GM23338 (cell line): Measurements from ENCODE around the gene PTPDC1. TPM values are rescaled to one million over a fixed set of nuclear protein-coding genes. Genes with fewer than 3 reads are reported as not detected.

Experiments used
- ATAC-seq: fragments of 200-7000 bp; cut with Tn5 transposase; 3 replicates; pipeline ENCODE4 v1.9.1; 2020
- DNase-seq: peaks from one replicate; pipeline ENCODE4 v3.0.0-alpha.2; 2015; ENCODE audit warnings: low spot score
- H2AFZ ChIP-seq: fragments of 200-600 bp; sonication (generic); 2 replicates; pipeline ENCODE4 v1.8.0; 2016; ENCODE audit warnings: antibody characterized with exemption, mild to moderate bottlenecking, moderate library complexity
- H3F3A ChIP-seq: fragments of 200-600 bp; sonication (generic); replicated peaks from 2 replicates; pipeline ENCODE4 v1.8.0; 2017; ENCODE audit warnings: antibody characterized with exemption, mixed run types, low read depth
- H3K27ac ChIP-seq: fragments of 200-600 bp; sonication (generic); 2 replicates; pipeline ENCODE4 v1.6.1; 2016; ENCODE audit warnings: low read depth
- H3K27me3 ChIP-seq: fragments of 200-600 bp; sonication (generic); 2 replicates; pipeline ENCODE4 v1.8.0; 2016; ENCODE audit warnings: mild to moderate bottlenecking, mixed run types, moderate library complexity; ENCODE audit not compliant: insufficient read depth
- H3K36me3 ChIP-seq: fragments of 200-600 bp; sonication (generic); 2 replicates; pipeline ENCODE4 v1.8.0; 2016; ENCODE audit warnings: mild to moderate bottlenecking; ENCODE audit not compliant: insufficient read depth
- H3K4me1 ChIP-seq: fragments of 200-600 bp; sonication (generic); 2 replicates; pipeline ENCODE4 v1.8.0; 2016; ENCODE audit warnings: mild to moderate bottlenecking, moderate library complexity; ENCODE audit not compliant: insufficient read depth
- H3K4me2 ChIP-seq: fragments of 200-600 bp; sonication (generic); 2 replicates; pipeline ENCODE4 v1.7.1; 2017; ENCODE audit warnings: mixed run types
- H3K4me3 ChIP-seq: fragments of 200-600 bp; sonication (generic); 2 replicates; pipeline ENCODE4 v1.6.1; 2016; ENCODE audit warnings: mixed run types
- H3K79me2 ChIP-seq: fragments of 200-600 bp; sonication (generic); replicated peaks from 2 replicates; pipeline ENCODE4 v1.8.0; 2017; ENCODE audit warnings: mild to moderate bottlenecking; ENCODE audit not compliant: insufficient read depth
- H3K9me2 ChIP-seq: fragments of 200-600 bp; sonication (generic); 2 replicates; pipeline ENCODE4 v1.8.0; 2017; ENCODE audit not compliant: insufficient read depth
- H4K20me1 ChIP-seq: fragments of 200-600 bp; sonication (generic); replicated peaks from 2 replicates; pipeline ENCODE4 v1.8.0; 2017; ENCODE audit warnings: mild to moderate bottlenecking; ENCODE audit not compliant: insufficient read depth
- H3K27ac Mint-ChIP-seq: 2 replicates; pipeline ENCODE4 v1.8.0; 2020; ENCODE audit warnings: inconsistent platforms, mild to moderate bottlenecking, moderate library complexity, mixed read lengths
- H3K27me3 Mint-ChIP-seq: 3 replicates; pipeline ENCODE4 v1.8.0; 2022; ENCODE audit warnings: low read depth, mild to moderate bottlenecking, moderate library complexity, mixed read lengths, inconsistent platforms; ENCODE audit not compliant: insufficient read depth, poor library complexity
- H3K36me3 Mint-ChIP-seq: 3 replicates; pipeline ENCODE4 v1.8.0; 2021; ENCODE audit warnings: low read depth, mild to moderate bottlenecking, inconsistent platforms, moderate library complexity, mixed read lengths
- H3K4me1 Mint-ChIP-seq: 3 replicates; pipeline ENCODE4 v1.8.0; 2020; ENCODE audit warnings: mild to moderate bottlenecking, inconsistent platforms, mixed read lengths
- H3K4me3 Mint-ChIP-seq: 3 replicates; pipeline ENCODE4 v1.8.0; 2021; ENCODE audit warnings: moderate library complexity, mild to moderate bottlenecking, inconsistent platforms, mixed read lengths
- H3K9me3 Mint-ChIP-seq: 3 replicates; pipeline ENCODE4 v1.8.0; 2020; ENCODE audit warnings: moderate library complexity, mild to moderate bottlenecking, inconsistent platforms, mixed read lengths
- CREB1 ChIP-seq: fragments of 250-450 bp; sonication (Bioruptor Pico); IDR thresholded peaks from 2 replicates; pipeline ENCODE4 v1.5.0; 2020; ENCODE audit warnings: low read depth, mild to moderate bottlenecking, moderate library complexity
- EZH2 ChIP-seq: fragments of 200-600 bp; sonication (generic); IDR thresholded peaks from one replicate; pipeline ENCODE4 v1.8.0; 2017; ENCODE audit warnings: antibody characterized with exemption, mild to moderate bottlenecking, low read depth; ENCODE audit not compliant: unreplicated experiment
- EZH2phosphoT487 ChIP-seq: fragments of 200-600 bp; sonication (generic); IDR thresholded peaks from one replicate; pipeline ENCODE4 v1.8.1; 2018; ENCODE audit warnings: antibody characterized with exemption; ENCODE audit not compliant: unreplicated experiment
- JUNB ChIP-seq: IDR thresholded peaks from one replicate; pipeline ENCODE4 v1.6.1; 2016; ENCODE audit warnings: antibody characterized with exemption; ENCODE audit not compliant: unreplicated experiment
- NANOG ChIP-seq: IDR thresholded peaks from 2 replicates; pipeline ENCODE4 v1.6.1; 2016; ENCODE audit warnings: antibody characterized with exemption, borderline replicate concordance
- POLR2AphosphoS5 ChIP-seq: IDR thresholded peaks from 2 replicates; pipeline ENCODE4 v1.6.1; 2016; ENCODE audit warnings: antibody characterized with exemption, low read depth
- STAT1 ChIP-seq: IDR thresholded peaks from one replicate; pipeline ENCODE4 v1.6.1; 2016; ENCODE audit warnings: antibody characterized with exemption; ENCODE audit not compliant: unreplicated experiment
- ZNF114 ChIP-seq: fragments of 250-450 bp; sonication (Bioruptor Pico); IDR thresholded peaks from 2 replicates; pipeline ENCODE4 v1.5.0; 2020; ENCODE audit warnings: mild to moderate bottlenecking, moderate library complexity
- ZNF331 ChIP-seq: fragments of 250-450 bp; sonication (Bioruptor Pico); IDR thresholded peaks from 2 replicates; pipeline ENCODE4 v1.5.0; 2020; ENCODE audit warnings: low read depth, mild to moderate bottlenecking, moderate library complexity
- polyA plus RNA-seq: library from polyadenylated mRNA; unstranded; fragments of >200 nt; fragmentation: Nextera tagmentation; extraction: Ambion mirVana; gene quantifications from 2 replicates; pipeline ENCODE4 v1.2.1, GENCODE V29; 2016
- total RNA-seq: library from RNA; depleted of rRNA; stranded (reverse); fragments of >200 nt; shearing (Covaris generic); gene quantifications from 2 replicates; pipeline ENCODE4 v1.2.3, GENCODE V29; 2014
- TF ChIP-seq, protein P1 (sequence below): fragments of 250-450 bp; sonication (Bioruptor Pico); IDR thresholded peaks from 2 replicates; pipeline ENCODE4 v1.5.0; 2020; ENCODE audit warnings: mild to moderate bottlenecking, moderate library complexity
- TF ChIP-seq, protein P2 (sequence below): IDR thresholded peaks from 2 replicates; pipeline ENCODE4 v1.6.1; 2016; ENCODE audit warnings: antibody characterized with exemption
- TF ChIP-seq, protein P3 (sequence below), 2 experiments: fragments of 200-600 bp in 1 of 2; sonication (generic) in 1 of 2; conservative IDR thresholded peaks; 2 replicates each; pipeline versions ENCODE4 v1.5.1 to v1.6.1; 2016 to 2017; ENCODE audit warnings: antibody characterized with exemption in 2 of 2, low read depth in 2 of 2, mild to moderate bottlenecking in 2 of 2, moderate library complexity in 1 of 2

Gene PTPDC1
- total and polyA plus RNA-seq, 2 experiments from 2014 or later = 4.3 to 10.6 TPM

DNA sequence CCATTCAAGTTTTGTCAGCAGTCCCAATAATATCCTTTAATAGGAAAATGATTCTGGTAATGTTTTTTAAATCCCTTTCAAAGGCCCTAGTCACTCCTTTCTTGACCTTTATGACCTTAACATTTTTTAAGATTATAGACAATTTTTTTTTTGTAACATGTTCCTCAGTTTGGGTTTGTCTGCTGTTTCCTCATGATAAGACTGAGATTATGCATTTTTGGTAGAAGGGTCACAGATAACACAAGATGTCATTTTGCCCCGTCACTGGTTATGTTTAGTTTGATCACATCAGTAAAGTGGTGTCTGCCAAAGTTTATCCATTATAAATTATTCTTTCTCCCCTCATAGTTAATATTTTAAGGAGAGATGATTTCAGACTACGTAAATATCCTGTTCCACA is 16.0 kb upstream of the PTPDC1 start (continued):
- no peak for TF ChIP-seq JUNB
- TF ChIP-seq EZH2 = no peak
- TF ChIP-seq, protein P1, sequence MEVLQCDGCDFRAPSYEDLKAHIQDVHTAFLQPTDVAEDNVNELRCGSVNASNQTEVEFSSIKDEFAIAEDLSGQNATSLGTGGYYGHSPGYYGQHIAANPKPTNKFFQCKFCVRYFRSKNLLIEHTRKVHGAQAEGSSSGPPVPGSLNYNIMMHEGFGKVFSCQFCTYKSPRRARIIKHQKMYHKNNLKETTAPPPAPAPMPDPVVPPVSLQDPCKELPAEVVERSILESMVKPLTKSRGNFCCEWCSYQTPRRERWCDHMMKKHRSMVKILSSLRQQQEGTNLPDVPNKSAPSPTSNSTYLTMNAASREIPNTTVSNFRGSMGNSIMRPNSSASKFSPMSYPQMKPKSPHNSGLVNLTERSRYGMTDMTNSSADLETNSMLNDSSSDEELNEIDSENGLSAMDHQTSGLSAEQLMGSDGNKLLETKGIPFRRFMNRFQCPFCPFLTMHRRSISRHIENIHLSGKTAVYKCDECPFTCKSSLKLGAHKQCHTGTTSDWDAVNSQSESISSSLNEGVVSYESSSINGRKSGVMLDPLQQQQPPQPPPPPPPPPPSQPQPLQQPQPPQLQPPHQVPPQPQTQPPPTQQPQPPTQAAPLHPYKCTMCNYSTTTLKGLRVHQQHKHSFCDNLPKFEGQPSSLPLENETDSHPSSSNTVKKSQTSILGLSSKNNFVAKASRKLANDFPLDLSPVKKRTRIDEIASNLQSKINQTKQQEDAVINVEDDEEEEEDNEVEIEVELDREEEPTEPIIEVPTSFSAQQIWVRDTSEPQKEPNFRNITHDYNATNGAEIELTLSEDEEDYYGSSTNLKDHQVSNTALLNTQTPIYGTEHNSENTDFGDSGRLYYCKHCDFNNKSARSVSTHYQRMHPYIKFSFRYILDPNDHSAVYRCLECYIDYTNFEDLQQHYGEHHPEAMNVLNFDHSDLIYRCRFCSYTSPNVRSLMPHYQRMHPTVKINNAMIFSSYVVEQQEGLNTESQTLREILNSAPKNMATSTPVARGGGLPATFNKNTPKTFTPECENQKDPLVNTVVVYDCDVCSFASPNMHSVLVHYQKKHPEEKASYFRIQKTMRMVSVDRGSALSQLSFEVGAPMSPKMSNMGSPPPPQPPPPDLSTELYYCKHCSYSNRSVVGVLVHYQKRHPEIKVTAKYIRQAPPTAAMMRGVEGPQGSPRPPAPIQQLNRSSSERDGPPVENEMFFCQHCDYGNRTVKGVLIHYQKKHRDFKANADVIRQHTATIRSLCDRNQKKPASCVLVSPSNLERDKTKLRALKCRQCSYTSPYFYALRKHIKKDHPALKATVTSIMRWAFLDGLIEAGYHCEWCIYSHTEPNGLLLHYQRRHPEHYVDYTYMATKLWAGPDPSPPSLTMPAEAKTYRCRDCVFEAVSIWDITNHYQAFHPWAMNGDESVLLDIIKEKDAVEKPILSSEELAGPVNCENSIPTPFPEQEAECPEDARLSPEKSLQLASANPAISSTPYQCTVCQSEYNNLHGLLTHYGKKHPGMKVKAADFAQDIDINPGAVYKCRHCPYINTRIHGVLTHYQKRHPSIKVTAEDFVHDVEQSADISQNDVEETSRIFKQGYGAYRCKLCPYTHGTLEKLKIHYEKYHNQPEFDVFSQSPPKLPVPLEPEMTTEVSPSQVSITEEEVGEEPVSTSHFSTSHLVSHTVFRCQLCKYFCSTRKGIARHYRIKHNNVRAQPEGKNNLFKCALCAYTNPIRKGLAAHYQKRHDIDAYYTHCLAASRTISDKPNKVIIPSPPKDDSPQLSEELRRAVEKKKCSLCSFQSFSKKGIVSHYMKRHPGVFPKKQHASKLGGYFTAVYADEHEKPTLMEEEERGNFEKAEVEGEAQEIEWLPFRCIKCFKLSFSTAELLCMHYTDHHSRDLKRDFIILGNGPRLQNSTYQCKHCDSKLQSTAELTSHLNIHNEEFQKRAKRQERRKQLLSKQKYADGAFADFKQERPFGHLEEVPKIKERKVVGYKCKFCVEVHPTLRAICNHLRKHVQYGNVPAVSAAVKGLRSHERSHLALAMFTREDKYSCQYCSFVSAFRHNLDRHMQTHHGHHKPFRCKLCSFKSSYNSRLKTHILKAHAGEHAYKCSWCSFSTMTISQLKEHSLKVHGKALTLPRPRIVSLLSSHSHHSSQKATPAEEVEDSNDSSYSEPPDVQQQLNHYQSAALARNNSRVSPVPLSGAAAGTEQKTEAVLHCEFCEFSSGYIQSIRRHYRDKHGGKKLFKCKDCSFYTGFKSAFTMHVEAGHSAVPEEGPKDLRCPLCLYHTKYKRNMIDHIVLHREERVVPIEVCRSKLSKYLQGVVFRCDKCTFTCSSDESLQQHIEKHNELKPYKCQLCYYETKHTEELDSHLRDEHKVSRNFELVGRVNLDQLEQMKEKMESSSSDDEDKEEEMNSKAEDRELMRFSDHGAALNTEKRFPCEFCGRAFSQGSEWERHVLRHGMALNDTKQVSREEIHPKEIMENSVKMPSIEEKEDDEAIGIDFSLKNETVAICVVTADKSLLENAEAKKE (CRISPR knock-in tag) = no peak
- TF ChIP-seq CREB1 (CRISPR knock-in tag) = no peak
- TF ChIP-seq ZNF114 = no peak
- TF ChIP-seq, protein P2, sequence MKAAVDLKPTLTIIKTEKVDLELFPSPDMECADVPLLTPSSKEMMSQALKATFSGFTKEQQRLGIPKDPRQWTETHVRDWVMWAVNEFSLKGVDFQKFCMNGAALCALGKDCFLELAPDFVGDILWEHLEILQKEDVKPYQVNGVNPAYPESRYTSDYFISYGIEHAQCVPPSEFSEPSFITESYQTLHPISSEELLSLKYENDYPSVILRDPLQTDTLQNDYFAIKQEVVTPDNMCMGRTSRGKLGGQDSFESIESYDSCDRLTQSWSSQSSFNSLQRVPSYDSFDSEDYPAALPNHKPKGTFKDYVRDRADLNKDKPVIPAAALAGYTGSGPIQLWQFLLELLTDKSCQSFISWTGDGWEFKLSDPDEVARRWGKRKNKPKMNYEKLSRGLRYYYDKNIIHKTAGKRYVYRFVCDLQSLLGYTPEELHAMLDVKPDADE = no peak

DNA sequence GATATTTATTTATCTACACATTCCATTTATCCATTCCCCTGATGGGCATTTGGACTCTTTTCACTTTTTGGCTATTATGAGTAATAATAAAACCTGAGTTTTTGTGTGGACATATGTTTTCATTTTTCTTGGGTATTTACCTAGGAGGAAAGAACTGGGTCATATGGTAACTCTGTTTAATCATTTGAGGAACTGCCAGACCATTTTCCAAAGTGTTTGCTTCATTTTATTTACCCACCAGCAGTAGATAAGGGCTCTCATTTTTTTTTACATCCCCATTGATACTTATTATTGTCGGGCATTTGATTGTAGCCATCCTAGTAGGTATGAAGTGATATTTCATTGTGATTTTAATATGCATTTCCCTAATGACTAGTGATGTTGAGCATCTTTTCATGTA is 7.7 kb upstream of the PTPDC1 start:
- ATAC-seq = no peak
- Mint-ChIP-seq H3K4me3 (no peak overlapping the region), H3K4me1 (peaks cover 7% of the 10 kb centered on the region), H3K36me3 (peaks cover 8% of the 10 kb centered on the region), H3K27ac (no peak overlapping the region), H3K9me3 (peaks cover 2% of the 10 kb centered on the region; the same call in 1 of the 3 replicates), H3K27me3 (peaks cover 2% of the 10 kb centered on the region)
- H4K20me1 ChIP-seq = no peaks in the 10 kb centered on the region
- no peak overlapping the region for H2AFZ ChIP-seq
- no peaks in the 10 kb centered on the region for H3F3A ChIP-seq
- no peak overlapping the region for H3K4me2 ChIP-seq
- DNase-seq = no peak
- no peak overlapping the region for H3K27ac ChIP-seq
- H3K9me2 ChIP-seq = no peaks in the 10 kb centered on the region
- no peaks in the 10 kb centered on the region for H3K27me3 ChIP-seq
- no peaks in the 10 kb centered on the region for H3K36me3 ChIP-seq
- no peaks in the 10 kb centered on the region for H3K79me2 ChIP-seq
- H3K4me3 ChIP-seq = no peak overlapping the region
- H3K4me1 ChIP-seq = no peaks in the 10 kb centered on the region
- no peak for TF ChIP-seq JUNB
- TF ChIP-seq, protein P2 = no peak
- TF ChIP-seq ZNF331 = no peak
- TF ChIP-seq STAT1 = no peak
- TF ChIP-seq CREB1 (CRISPR knock-in tag) = no peak
- no peak for TF ChIP-seq EZH2phosphoT487
- no peak for TF ChIP-seq POLR2AphosphoS5
- no peak for TF ChIP-seq ZNF114
- no peak for TF ChIP-seq NANOG
- TF ChIP-seq, protein P3, sequence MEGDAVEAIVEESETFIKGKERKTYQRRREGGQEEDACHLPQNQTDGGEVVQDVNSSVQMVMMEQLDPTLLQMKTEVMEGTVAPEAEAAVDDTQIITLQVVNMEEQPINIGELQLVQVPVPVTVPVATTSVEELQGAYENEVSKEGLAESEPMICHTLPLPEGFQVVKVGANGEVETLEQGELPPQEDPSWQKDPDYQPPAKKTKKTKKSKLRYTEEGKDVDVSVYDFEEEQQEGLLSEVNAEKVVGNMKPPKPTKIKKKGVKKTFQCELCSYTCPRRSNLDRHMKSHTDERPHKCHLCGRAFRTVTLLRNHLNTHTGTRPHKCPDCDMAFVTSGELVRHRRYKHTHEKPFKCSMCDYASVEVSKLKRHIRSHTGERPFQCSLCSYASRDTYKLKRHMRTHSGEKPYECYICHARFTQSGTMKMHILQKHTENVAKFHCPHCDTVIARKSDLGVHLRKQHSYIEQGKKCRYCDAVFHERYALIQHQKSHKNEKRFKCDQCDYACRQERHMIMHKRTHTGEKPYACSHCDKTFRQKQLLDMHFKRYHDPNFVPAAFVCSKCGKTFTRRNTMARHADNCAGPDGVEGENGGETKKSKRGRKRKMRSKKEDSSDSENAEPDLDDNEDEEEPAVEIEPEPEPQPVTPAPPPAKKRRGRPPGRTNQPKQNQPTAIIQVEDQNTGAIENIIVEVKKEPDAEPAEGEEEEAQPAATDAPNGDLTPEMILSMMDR (conservative IDR thresholded peaks at IDR 0.05; ENCODE audit: low read depth in 2 of 2) = no peak
